ENCODE measurements around the gene TMUB2.

TMUB2 gene

GRCh38 chr17:44204441-44204882, 17.7 kb downstream of the TMUB2 start:
- no peak for DNase-seq

DNA sequence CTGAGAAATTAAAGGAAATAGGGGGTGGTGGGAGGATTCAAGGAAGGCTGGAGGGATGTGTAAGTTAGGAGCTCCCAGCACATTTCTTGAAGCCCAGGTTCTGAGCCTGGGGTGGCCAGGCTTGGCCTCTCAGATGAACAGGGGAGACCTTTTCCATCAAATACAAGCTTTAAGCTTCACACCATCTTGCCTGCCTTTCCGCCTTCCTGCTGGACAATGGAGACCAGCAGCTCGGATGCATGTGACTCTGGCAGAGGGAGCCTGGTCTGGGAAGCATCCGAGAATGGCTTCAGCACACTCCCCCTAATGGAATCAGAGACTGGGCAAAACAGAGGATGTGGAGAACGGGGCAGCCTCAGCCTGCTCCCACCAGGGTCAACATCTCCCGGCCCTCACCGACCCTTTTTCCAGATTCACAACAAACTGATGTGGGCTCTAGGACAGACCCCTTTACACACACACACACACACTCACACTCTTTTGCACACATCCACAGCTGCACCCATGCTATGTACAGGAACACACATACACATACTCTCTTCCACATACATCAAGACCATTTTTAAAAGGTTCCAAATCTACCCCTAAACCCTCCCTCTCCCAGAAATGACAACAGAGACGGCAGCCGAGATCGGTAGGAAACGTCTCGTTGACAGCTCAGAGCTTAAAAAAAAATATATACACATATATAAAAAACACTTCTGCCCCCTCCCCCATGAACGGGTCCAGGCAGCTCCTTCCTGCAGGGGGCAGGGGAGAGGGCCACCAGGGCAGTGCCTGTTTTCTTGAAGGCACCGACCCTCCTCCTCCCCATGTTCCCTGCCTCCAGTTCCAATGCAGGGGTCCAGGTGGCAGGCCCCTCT, 19.4 kb downstream of the TMUB2 start:
- DNase-seq, result no peak

DNA sequence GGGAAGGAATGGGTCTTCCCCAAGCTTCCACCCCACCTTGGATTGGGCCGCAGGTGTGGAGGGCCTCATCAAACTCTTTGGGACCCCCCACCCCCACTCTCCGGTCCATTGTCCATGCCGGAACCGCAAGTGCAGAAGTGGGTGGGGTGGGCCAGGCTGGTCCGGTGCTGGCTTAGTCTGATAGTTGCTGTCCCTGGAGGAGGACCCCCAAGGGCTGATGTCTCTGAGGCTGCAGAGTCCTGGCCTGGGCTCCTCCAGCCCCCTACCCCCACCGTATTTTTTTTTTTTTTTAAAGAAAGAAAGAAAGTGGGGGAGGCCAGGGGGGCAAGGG, 20.0 kb downstream of the TMUB2 start:
- no peak for DNase-seq

- no peak for DNase-seq
Measured at GRCh38 chr17:44207319-44207718, 20.5 kb downstream of the TMUB2 start.

DNA sequence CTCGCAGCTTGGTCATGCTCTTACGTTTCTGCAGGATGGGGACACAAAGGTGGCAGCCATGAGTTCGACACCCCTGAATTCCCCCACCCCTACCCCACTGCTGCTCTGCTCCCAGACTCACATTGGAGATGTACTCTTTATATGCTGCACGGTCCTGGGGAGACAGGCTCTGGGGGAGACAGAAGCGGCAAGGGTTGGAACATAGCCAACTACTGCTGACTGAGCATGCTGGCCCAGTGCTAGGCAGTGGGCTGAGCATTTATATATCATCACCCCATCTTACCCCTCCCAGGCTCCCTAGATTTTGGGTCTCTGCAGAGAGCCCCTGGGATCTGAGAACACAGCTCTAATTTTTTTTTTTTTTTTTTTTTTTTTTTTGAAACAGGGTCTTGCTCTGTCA, 21.0 kb downstream of the TMUB2 start:
- no peak for DNase-seq

DNA sequence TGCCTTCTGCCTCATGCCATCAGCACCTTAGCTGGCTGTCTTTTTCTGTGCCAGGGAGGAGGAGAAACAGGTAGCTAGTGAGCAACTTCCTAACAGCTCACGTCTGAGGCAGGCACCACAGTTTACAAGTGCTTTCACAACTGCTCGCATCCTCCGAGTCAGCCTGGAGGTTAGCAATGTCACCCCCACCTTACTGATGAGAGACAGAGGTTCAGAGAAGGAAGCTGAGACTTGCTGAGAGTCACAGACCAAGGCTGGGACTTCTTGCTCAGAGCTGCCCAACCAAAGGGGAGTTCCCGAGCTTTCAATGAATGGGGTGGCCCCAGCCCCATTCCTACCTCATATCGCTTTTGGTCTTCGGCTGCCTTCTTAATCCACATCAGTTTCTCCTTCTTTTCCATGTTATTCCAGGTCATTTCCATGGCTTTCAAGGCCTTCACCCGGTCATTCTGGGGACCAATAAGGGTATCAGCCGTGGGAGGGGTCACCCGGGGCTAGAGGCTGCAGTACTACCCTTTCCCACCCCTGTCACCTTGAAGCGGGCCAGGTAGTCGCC, 23.1 kb downstream of the TMUB2 start:
- DNase-seq, result no peak

GRCh38 chr17:44210342-44211192, 23.8 kb downstream of the TMUB2 start:
- DNase-seq, result peak; percentile 90

GRCh38 chr17:44211281-44212265, 24.8 kb downstream of the TMUB2 start:
- no peak for DNase-seq

GRCh38 chr17:44212507-44213402, 26.0 kb downstream of the TMUB2 start:
- DNase-seq, result no peak

GRCh38 chr17:44213403-44214229, 26.8 kb downstream of the TMUB2 start:
- DNase-seq, result no peak

DNA sequence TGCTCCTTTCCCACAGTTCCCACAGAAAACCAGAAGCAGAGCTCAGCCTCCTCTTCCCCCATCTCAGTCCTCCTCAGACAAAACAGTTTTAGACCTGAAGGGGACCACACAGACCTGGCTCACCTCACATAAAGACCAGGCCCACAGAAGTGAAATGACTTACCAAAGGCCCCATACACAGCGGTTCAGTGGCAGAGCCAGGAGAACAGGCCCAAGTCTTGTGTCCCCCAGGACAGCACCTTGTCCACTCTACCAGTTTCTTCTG, 27.4 kb downstream of the TMUB2 start:
- no peak for DNase-seq

- DNase-seq, result no peak
Measured at GRCh38 chr17:44214896-44215295, 28.1 kb downstream of the TMUB2 start.

GRCh38 chr17:44216173-44216572, 29.4 kb downstream of the TMUB2 start:
- no peak for DNase-seq

DNA sequence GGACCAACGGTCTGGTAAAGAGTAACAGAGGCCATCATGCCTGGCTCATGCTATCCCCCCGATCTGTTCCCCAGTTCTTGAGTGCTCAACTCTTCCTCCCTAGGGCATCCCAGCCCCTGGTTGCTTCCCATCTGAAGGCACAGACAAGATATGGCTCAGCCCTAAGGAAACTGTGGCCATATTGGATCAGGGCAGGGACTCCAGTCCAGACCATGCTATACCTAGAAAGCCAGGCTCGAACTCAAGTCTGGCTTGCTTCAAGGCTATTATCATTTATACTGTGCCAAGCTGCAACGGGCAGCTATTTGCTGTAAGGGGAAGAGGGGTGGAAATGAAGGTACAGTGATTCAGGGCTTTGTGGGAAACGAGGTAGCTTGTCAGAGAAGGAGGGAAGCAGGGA, 29.9 kb downstream of the TMUB2 start:
- DNase-seq, result no peak

DNA sequence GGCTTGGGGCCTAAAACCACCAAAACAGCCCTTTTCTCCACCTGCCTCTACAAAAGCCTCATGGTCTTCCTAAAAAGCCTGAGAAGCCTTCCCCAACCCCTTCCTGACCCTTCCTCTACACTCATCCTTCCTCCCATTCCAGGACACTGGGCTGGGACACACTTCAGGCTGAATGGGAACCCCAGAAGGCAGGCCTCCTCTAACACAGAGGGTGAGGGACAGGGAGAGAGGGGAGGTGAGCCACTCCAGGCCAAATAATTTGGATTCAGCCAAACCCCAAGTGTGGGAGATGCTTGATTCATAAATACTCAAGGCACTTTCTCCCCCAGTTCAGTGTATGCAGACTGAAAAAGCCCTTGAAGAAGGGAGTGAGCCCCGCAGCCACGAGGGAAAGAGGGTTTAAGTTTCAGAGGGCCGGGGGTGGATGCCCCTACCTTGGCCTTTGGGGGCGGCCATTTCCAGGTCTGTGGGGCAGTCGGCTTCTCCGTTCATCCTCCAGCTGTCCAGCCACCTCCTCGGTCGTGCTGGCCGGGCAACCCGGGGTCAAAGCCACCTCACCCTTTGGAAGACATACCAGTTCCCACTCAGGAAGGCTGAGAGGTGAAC, 31.1 kb downstream of the TMUB2 start:
- no peak for DNase-seq

- peak; percentile 76 for DNase-seq
Measured at GRCh38 chr17:44218344-44219107, 31.8 kb downstream of the TMUB2 start.

GRCh38 chr17:44219108-44219615, 32.4 kb downstream of the TMUB2 start:
- DNase-seq, result peak; percentile 57

DNA sequence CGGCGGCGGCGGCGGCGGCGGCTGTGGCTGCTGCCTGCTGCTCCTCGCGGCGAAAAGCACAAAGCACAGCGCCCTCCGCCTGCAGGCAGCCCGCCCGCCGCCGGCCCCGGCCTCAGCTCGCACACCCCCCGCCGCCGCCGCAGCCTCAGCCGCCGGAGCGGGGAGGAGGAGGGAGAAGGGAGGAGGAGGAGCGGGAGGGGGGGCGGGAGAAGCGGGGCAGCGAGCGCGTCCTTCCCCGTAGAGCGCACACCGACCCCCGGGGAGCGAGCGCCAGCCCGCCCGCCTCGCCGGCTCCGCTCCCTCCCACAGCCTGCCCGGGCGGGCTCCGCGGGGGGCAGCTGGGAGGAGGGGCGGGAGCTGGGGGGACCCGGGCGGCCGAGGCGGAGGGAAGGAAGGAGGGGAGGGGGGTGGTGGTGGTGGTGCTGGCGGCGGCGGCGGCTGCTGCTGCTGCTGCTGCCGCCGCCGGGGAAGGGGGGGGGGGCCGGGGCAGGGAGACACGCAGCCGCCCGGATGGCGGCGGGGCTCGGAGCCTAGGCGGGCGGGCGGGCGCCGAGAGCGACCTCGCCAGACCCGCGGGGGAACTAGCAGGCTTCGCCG, 32.9 kb downstream of the TMUB2 start, which contains the start of gene UBTF:
UBTF (minus strand) TSS at position 60 of the 597 bp plus-strand sequence. CDS start 1,446 bp downstream, outside the sequence.
- no peak for DNase-seq
